Measurements from ENCODE around the gene FER. TPM values are rescaled to one million over a fixed set of nuclear protein-coding genes. Genes with fewer than 3 reads are reported as not detected.
"Not testable (repeated sequence)": the region's sequence is repeated elsewhere in the genome, so short reads cannot be mapped to it uniquely, and the experiment has no call there.

Gene FER
- total RNA-seq, 1 donor from 2014 or later = 99.2 TPM

DNA sequence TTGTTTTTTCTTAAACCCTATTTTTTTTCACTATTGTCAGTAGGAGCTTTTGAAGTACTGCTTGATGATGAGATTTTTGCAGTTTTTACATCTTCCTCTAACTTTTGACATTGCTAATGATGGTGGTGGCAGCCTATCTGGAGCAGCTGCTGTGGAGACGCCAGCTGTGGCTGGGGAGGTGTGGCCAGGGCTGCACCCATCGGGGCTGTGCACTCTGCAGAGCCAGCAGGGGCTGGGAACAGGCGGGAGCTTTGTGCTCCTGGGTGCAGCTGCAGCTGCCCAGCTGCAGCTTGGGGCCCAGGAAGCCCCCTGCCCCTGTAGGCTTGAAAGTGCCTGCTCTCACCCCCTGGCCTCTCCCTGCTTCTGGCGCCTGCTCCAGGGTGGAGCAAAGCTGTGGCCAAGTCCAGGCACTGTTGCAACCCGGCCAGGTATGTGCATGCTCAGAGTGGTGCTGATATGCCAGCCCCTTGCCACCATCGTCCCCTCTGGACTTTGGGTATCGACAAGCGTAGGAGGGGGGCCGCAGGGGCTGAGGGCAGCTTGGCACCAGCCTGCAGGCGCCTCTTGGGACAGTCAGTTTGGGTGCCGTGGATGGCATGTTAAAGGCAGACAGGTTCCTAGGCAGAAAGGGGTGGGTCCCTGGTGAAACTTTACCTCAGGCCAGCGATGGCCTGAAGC lies 39.2 kb downstream of the FER start:
- intact Hi-C loops (cut with DNase I) = no loop called here
- ATAC-seq = peak; percentile 44
- no peak for DNase-seq (ENCODE audit: low spot score)

DNA sequence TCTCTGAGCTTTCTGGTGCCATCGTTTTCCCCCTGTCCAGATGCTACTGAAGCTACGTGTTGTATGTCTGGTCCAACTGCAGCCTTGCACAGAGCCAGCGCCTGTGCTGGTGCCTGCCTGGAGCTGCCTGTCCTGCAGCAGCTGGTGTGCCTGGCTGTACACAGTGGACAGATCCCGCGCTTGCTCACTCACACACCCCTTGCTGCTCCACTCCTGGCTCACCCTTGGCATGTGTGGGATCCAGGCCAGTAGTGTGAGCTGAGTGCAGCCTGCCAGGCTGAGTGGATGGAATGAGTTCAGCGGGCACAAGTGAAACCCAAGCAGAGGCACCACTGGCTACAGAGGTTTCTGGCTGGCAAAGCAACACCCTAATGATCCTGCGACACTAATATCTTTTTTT lies 40.4 kb downstream of the FER start:
- intact Hi-C loops (cut with DNase I) = no loop called here
- no peak for DNase-seq (ENCODE audit: low spot score)
- ATAC-seq = peak; percentile 68

DNA sequence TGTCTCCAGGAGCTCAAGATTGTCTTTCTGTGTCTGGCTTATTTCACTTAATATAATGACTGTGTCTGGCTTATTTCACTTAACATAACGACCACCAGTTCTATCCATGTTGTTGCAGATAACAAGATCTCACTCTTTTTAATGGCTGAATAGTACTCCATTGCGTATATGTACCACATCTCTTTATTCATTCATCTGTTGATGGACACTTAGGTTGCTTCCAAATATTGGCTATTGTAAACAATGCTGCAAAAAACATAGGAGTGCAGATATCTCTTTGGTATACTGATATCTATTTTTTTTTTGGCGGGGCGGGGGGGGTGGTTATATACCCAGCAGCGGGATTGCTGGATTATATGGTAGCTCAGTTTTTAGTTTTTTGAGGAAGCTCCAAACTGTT lies 45.5 kb downstream of the FER start:
- ATAC-seq = no peak
- DNase-seq (ENCODE audit: low spot score) = no peak
- intact Hi-C loops (cut with DNase I) = no loop called here

DNA sequence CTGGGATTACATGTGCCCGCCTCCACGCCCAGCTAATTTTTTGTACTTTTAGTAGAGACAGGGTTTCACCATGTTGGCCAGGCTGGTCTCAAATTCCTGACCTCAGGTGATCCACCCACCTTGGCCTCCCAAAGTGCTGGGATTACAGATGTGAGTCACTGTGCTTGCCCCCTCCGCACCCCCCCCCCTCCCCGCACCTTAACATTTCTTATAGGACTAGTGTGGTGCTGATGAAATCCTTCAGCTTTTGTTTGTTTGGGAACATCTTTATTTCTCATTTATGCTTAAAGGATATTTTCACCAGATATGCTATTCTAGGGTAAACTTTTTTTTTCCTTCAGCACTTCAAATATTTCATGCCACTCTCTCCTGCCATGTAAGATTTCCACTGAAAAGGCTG lies 46.7 kb downstream of the FER start:
- intact Hi-C loops (cut with DNase I) = not testable (repeated sequence)

DNA sequence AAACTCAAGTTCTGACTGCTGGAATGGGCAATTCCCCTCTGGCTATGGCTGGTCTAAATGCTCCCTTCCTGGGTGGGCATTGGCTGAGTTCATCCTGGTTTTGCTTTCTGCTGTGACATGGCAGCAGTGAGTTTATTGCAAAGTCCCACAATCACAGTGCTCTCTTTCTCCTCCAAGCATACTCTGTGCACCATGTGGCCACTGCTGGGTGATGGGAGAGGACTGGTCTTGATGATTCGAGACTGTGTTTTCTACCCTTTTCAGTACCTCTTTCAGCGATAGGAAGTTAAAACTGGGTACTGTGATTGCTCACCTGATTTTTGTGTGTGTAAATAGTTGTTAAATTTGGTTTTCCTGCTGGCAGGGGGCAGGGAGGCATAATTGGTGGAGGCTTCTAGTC lies 49.7 kb downstream of the FER start:
- DNase-seq (ENCODE audit: low spot score) (no peak), ATAC-seq (no peak)
- intact Hi-C loops (cut with DNase I) = no loop called here

More for the DNA sequence above, 46.7 kb downstream of the FER start:
- not testable (repeated sequence) for ATAC-seq; DNase-seq (ENCODE audit: low spot score)

DNA sequence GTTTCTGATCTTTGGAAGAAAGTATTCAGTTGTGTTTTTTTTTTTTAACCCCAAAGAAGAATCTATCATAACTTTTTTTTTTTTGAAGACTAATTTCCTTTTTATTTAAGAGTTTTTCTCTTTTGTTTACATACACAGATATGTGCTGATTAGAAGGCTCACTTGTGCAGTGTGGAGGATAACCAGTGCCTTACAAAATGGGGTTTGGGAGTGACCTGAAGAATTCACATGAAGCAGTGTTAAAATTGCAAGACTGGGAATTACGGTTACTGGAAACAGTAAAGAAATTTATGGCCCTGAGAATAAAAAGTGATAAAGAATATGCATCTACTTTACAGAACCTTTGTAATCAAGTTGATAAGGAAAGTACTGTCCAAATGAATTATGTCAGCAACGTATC lies 50.3 kb downstream of the FER start:
- no peak for DNase-seq (ENCODE audit: low spot score)
- intact Hi-C loops (cut with DNase I) = no loop called here
- no peak for ATAC-seq

DNA sequence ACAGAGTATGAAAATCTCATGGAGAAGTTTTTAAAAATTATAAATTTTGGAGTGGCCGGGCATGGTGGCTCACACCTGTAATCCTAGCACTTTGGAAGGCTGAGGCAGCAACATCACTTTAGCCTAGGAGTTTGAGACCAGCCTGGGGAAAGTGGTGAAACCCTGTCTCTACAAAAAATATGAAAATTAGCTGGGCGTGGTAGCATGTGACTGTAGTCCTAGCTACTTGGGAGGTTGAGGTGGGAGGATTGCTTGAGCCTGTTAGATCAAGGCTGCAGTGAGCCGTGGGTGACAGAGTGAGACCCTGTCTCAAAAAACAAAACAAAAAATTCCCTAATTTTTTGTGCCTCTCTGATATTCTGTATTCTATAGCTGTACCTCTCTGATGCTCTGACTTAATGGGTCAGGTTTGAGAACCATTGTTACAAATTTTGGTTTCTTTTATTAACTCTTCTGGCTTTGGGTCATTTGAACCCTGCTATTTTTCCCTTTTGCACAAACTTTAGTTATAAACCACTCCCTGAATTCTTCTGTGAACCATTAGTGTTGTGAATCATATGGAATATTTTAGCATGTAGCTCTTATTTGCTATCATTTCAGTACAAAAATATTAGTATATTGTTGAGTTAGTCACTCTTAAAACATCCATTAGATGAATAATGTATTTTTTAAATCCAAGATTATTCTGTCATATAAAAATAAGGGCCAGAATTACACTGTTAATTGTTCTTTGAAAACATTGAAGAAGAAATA lies 51.0 kb downstream of the FER start:
- no peak for ATAC-seq
- no peak for DNase-seq (ENCODE audit: low spot score)
- intact Hi-C loops (cut with DNase I) = no loop called here

DNA sequence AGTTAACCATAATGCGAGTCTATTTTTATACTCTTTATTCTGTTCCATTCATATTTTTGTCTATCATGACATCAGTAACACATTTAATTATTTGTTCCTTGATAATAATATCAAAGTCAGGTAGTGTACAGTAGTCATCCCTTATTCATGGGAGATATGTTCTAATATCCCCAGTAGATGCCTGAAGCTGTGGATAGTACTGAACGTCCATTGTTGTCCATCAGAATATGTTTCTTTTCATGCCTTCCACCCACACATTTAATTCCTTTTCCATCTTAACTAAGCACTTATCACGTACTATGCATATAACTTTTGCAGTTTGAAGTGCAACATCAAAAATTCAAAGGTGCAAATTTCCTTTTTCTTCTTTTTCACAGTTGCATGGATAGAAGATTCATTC lies 53.6 kb downstream of the FER start:
- intact Hi-C loops (cut with DNase I) = no loop called here
- DNase-seq (ENCODE audit: low spot score) = no peak
- no peak for ATAC-seq

DNA sequence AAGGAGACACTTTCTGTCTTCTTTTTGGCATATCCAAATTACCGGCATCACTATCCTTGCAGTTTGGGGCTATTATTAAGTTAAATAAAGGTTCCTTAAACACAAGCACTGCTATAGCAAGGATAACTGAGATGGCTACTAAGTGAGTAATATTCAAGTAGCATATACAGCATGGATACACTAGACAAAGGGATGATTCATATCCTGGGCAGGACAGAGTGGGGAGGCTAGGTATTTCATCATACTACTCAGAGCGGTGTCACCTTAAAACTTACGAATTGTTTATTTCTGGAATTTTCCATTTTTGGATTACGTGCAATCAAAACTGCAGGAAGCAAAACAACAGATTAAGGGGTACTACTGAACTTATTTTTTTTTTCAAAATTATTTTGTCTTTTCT lies 54.1 kb downstream of the FER start:
- intact Hi-C loops (cut with DNase I) = no loop called here
- ATAC-seq (no peak), DNase-seq (ENCODE audit: low spot score) (no peak)

DNA sequence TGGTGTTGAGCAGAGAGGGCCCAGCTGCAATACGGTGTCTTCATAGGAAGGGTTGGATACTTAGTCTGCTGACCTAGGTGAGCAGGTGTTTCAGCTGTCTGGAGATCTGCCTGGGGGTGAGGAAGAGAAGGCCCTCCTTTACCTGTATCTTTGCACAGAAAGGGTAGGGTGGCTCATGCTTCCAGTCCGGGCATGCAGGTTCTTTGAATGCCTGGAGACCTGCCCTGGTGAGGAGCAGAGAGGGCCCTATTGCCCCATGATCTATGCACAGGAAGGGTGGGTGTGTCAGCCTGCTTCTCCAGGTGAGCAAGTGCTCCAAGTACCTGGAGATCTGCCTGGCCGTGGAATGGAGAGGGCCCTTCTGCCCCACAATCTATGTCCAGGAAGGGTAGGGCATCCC lies 63.0 kb downstream of the FER start:
- intact Hi-C loops (cut with DNase I) = no loop called here
- no peak for DNase-seq (ENCODE audit: low spot score)
- ATAC-seq = no peak

DNA sequence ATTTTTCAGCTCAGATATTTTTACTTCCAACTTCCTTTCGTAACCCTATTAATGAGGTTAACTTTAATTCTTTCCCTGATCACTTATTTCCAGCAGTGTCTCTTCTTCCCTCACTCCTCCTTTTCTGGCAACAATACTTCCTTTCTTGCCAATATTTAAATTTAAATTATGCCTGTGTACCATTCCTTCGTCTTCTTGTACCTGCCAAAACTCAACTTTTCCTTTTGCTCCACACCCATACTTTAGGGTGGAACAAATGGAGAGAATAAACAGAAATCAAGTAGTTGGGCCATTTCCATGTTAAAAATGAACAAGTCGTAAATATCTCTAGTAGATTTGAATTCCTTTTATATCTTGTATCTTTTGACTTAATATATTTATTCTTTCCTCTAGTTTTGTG lies 66.0 kb downstream of the FER start:
- DNase-seq (ENCODE audit: low spot score) (no peak), ATAC-seq (no peak)
- intact Hi-C loops (cut with DNase I) = no loop called here

DNA sequence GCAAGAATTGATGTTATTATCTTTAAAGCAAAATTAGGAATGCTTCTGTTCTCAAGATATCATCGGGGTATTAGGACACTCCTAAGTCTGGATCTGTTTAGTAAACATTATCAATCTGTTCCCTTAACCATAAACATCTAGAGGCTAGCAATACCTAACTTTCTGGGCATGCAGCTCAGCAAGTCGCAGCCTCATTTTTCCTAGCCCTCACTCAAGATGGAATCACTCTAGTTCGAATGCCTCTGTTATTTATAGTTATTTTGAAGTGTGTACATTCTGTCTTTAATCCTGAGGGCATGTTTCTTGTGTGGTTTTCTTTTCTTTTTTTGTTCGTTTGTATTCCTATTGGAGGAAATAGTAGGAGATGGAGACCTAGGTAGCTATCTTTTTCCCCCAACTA lies 66.9 kb downstream of the FER start:
- DNase-seq (ENCODE audit: low spot score) (no peak), ATAC-seq (no peak)
- intact Hi-C loops (cut with DNase I) = no loop called here

DNA sequence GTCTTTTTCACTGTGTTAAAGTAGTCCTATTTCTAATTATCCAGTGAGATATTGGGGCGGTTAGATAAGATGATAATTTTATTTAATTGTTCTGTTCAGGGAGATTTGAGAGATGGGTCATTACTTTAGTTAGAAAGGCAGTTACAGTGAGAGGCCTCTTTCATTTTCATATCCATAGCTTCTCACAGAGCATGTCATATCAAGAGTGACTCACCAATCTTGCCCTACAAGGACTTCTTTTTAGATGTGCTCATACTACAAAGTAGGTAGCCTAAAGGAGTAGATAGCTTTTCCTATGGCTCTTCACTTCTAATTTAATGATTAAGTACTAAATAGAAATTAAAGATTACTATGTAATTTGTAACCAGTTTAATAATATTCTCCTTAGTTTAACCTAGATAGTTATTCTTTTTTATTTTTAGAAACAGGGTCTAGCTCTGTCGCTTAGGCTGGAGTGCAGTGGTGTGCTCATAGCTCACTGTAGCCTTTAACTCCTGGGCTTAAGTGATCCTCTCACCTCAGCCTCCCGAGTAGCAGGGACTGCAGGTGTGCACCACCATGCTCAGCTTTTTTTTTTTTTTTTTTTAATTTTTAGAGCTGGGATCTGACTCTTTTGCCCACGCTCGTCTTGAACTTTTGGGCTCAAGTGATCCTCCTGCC lies 71.0 kb downstream of the FER start:
- intact Hi-C loops (cut with DNase I) = no loop called here
- no peak for ATAC-seq

DNA sequence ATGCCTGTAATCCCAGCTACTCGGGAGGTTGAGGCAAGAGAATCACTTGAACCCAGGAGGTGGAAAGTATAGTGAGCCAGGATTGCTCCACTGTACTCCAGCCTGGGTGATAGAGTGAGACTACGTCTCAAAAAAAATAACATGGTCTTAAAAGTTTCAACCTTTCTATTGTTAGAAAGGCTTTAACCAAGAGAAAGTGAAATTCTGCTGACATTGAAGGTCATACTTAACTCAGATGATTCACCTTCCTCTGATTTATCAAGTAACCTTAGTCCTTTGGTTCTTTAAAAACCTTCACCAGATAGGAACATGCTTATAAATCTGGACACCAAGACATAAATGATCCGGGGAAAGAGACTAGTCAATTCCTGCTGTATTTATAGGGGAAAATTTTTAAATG lies 73.3 kb downstream of the FER start:
- ATAC-seq = no peak
- intact Hi-C loops (cut with DNase I) = no loop called here
- DNase-seq (ENCODE audit: low spot score) = no peak

More for the DNA sequence above, 71.0 kb downstream of the FER start:
- DNase-seq (ENCODE audit: low spot score) = no peak

DNA sequence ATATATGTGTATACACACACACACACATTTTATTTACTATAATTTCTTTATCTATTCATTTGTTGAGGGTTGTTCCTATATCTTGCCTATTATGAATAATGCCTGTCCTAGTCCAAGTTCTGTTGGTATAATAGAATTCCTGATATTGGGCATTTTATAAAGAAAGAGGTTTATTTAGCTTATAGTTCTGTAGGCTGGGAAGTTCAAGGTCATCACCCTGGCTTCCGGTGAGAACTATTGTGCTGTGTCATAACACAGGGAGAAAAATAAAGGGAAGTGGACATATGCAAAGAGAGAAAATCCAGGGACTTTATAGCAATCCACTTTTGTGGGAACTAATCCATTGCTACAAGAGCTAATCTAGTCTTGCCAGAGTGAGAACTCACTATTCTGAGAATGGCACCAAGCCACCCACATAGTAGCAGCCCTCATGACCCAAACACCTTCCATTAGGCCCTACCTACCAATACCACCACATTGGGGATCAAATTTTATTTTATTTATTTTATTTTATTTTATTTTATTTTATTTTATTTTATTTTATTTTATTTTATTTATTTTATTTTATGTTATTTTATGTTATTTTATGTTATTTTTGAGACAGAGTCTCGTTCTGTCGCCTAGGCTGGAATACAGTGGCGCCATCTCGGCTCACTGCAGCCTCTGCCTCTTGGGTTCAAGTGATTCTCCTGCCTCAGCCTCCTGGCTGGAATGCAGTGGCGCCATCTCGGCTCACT lies 74.7 kb downstream of the FER start:
- ATAC-seq (no peak), DNase-seq (ENCODE audit: low spot score) (no peak)
- intact Hi-C loops (cut with DNase I) = no loop called here

DNA sequence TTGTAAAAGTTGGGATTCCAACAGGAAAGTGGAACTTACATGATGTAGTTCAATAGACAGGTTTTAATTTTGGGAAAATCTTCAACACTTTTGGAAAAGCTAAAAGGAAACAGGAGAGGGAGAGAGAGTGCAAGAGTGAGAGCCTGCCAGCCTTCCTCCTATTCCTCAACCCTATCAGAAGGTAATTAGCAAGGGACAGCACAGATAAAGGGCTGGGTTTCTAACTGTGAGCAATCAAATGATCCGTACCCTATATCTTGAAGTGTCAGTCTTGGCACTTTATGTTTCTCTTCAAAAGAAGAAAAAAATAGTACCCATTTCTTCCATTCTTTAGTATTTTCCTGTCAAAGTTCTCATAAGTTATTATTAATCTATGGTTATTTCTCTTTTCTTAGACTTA lies 79.4 kb downstream of the FER start:
- ATAC-seq (no peak), DNase-seq (ENCODE audit: low spot score) (no peak)
- intact Hi-C loops (cut with DNase I) = no loop called here

DNA sequence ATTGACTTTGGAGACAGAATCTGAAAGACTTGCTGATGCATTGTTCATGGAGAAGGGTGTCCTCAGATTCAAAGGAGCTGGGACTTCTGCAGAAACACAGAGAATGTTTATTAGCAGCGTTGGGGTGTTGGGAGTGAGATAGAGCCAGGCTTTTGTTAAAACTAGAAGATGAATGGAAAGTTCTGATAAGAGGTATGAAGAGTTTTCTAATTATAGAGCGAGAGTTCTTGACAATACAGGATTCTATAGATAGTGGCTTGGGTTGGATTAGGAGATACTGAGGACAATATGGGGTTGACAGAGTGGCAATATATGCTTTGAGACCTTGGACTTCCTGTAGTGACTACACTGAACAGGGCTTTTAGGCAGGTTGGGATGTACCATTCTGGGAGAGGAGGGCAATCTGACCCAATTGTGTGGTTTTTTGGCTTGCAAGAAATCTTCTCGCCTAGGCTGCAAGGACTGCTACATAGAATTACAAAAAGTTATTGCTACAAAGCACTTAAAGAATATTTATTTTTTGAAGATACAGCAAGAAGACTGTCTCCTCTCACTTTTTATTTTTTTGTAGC lies 83.1 kb downstream of the FER start:
- ATAC-seq = no peak
- no peak for DNase-seq (ENCODE audit: low spot score)
- intact Hi-C loops (cut with DNase I) = no loop called here

DNA sequence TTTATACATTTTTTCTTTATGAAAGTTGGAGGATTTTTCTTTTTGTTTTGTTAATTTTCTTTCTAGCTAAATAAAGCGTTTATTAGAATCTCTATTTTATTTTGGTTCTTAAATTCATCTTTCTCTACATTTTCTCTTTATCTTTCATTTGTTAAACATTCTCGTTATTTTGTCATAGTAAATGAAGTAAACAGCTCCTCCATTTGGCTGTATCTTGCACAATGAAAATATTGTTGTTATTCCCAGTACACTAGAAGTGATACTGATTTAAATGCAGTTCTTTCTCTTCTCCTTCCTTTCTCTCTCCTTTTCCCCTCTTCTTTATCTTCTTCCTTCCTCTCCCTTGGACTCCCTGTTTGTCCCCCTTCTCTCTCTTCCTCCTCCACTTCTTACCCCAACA lies 88.8 kb downstream of the FER start:
- intact Hi-C loops (cut with DNase I) = no loop called here
- DNase-seq (ENCODE audit: low spot score) (no peak), ATAC-seq (no peak)

DNA sequence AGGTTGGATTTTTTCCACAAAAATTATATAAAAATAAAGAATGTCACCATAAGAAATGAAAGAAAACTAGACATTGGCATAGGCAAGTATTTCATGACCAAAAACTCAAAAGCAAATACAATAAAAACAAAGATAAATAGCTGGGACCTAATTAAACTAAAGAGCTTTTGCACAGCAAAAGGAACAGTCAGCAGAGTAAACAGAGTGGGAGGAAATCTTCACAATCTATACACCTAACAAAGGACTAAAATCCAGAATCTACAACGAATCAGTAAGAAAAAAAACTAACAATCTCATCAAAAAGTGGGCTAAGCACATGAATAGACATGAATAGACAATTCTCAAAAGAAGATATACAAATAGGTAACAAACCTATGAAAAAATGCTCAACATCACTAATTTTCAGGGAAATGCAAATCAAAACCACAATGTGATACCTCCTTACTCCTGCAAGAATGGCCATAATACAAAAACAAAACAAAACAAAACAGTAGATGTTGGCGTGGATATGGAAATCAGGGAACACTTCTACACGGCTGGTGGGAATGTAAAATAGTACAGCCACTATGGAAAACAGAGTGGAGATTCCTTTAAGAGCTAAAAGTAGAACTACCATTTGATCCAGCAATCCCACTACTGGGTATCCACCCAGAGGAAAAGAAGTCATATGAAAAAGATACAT lies 94.7 kb downstream of the FER start:
- ATAC-seq; intact Hi-C loops (cut with DNase I); DNase-seq (ENCODE audit: low spot score): not testable (repeated sequence)
